GM12873 (cell line): ENCODE measurements around the gene MAP10.

Experiments
- TF ChIP-seq, protein P1 (sequence below): IDR thresholded peaks from 2 replicates; pipeline ENCODE4 v1.5.1; 2012; ENCODE audit warnings: low read depth, mild to moderate bottlenecking, moderate library complexity, low read length, control low read depth; ENCODE audit not compliant: insufficient read depth; ENCODE audit errors: missing control alignments

The MAP10 gene, protein sequence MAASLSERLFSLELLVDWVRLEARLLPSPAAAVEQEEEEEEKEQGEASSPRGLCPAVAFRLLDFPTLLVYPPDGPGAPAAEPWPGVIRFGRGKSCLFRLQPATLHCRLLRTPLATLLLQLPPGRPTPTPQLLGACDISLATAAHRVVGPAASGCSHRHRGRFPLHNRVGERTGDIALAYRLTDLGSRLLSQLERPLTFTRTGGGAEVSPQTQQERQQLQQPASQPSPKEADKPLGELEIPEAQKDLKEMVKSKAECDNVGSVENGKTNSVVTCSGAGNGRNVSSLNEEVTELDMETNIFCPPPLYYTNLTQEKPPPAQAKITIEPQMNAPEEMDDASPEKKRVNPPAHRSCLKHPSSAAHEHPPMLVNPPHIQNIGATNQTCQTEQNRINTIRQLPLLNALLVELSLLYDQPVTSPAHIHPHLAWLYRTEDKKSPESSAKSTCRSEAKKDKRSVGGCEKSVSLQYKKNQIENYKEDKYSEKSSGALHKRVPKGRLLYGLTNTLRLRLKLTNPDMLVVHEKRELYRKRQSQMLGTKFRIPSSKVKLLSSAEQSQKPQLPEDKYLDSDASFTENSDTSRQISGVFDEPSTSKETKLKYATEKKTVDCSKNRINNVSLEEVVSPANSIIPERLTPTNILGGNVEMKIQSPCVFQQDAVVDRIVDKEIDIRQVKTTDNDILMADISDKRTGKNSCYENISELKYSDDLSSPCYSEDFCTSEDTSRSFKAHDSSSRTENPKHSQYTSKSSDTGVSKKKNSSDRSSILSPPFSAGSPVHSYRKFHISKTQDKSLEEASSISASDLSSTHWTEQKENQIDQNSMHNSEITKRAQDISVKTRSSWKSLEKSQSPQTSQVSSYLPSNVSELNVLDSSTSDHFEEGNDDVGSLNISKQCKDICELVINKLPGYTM

DNA sequence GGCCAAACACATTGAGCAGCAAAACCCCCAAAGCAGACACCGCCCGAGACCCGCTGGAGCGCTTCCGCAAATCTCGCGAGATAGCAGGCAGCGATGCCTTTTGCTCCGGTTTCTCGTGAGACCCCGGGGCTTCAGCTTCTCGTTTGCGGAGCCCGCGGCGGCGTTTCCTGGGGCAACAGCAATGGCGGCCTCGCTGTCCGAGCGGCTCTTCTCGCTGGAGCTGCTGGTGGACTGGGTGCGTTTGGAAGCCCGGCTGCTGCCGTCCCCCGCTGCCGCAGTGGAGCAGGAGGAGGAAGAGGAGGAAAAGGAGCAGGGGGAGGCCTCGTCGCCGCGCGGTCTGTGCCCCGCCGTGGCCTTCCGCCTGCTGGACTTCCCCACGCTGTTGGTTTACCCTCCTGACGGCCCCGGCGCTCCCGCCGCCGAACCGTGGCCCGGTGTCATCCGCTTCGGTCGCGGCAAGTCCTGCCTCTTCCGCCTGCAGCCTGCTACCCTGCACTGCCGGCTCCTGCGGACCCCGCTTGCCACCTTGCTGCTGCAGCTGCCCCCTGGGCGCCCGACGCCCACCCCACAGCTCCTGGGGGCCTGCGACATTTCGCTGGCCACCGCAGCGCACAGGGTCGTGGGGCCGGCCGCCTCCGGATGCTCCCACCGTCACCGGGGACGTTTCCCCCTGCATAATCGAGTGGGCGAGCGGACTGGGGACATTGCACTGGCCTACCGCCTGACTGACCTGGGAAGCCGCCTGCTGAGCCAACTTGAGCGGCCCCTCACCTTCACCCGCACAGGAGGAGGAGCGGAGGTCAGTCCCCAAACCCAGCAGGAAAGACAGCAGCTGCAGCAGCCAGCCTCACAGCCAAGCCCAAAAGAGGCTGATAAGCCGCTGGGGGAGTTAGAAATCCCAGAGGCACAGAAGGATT is at the start of gene MAP10:
TSS of gene MAP10 (plus strand) at position 148 of the 917 bp plus-strand sequence. CDS start at position 182, 34 bp downstream.
- TF ChIP-seq, protein P1, sequence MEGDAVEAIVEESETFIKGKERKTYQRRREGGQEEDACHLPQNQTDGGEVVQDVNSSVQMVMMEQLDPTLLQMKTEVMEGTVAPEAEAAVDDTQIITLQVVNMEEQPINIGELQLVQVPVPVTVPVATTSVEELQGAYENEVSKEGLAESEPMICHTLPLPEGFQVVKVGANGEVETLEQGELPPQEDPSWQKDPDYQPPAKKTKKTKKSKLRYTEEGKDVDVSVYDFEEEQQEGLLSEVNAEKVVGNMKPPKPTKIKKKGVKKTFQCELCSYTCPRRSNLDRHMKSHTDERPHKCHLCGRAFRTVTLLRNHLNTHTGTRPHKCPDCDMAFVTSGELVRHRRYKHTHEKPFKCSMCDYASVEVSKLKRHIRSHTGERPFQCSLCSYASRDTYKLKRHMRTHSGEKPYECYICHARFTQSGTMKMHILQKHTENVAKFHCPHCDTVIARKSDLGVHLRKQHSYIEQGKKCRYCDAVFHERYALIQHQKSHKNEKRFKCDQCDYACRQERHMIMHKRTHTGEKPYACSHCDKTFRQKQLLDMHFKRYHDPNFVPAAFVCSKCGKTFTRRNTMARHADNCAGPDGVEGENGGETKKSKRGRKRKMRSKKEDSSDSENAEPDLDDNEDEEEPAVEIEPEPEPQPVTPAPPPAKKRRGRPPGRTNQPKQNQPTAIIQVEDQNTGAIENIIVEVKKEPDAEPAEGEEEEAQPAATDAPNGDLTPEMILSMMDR = no peak

DNA sequence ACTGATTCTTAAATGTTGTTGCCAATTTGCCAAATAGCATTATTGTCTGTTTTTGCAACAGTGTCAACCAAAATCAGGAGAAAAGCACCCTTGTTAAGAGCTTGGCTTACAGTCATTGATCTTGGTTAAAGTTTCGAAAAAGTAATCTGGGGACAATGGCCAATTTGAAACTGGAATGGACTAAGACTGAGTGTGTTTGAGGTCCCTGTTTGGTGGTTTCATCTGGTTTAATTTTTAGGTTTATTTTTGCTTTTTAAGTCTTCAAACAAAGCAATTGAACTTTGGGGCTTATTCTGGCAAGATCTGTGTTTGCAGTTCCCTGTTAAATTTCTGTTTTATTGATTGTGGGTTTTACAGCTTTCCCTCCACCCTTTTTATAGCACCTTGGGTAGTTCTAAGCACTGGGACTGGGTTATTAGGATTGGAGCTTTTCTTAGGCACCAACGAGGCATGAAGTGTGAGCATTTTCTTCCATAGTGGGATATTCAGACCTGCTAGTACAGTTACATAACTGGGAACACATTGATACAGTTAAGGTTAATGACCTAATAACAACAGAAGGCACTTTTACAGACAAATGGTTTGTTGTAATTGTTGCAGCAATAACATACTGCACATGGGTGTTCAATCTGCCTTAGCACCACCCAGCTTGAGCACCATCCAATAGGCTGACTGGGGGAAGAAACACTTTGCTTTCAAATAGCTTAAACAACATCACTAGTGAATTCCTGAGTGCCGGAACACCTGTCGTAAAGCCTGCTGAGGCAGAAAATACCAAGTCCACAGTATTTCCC is 40.6 kb upstream of the MAP10 start:
- TF ChIP-seq, protein P1 = no peak

DNA sequence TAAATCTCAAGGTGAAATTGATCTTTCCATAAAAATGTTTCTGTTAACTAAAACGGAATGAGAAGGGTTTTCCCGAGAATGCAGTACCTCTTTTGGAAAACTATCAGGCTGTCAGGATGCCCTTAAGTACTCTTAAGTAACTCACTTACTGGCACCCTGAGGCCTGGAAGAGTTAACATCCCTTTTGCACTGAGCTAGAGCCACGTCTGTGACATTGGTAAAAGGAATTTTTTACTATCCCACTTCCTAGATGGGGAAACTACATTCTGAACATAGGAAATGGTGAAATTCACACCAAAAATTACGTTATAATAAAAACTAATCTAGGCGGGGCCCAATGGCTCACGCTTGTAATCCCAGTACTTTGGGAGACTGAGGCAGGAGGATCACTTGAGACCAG is 39.7 kb upstream of the MAP10 start:
- TF ChIP-seq, protein P1 = no peak

DNA sequence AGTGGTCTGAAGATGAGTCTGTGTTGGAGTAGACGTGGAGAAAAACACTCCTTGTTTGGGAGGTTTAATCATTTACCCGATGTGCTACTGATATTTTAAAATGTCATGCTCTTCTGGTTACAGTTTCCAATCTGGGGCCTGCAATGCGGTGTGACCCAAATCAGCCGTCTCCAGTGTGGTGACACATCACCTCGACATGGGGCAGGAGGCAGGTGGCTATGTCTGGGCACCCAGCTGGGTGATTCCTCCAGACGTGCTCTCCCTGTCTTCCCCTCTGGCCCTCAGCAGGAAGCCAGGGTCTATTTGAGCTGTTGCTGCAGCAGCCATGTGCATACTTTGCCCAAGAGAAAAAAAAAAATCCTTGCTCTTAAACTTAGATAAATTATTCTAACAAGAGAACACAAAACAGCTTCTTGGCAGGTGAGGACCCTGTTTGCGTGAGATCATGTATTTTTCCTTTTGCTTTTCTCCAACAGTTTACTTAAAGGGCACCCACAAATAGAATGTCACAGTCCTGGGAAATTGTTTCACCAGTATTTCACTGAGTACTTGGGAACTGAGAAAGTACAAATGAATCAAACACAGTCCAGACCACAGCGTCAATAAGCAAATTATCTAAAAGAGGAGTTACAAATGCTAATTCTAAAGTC is 38.9 kb upstream of the MAP10 start:
- TF ChIP-seq, protein P1 = no peak

DNA sequence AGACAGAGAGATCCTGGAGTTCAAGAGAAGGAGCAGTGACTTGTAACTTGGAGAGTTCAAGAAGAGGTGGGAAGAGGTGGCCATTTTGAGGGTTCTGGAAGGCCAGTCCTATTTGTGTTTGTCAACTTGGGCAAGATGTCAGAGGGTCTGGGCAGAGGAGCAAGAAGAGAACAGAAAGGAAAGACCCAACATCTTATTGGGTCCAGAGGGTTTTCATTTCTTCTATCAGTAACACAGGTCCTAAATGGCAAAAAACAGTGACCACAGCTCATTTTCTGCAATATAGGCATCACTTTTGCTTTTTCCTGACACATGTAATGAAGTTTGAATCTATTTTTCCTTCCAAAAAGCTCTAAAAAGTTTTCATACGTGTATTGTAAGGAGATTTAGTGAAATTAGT is 38.3 kb upstream of the MAP10 start:
- TF ChIP-seq, protein P1 = no peak
